Esophagus (tissue), 2 donors: ENCODE results near the gene CAV2. TPM values are rescaled to one million over a fixed set of nuclear protein-coding genes. Genes with fewer than 3 reads are reported as not detected.

Experiments
- H3K27ac ChIP-seq, 2 donors: one replicate each; pipeline ENCODE4 v1.5.1; 2013; ENCODE audit warnings: low read depth in 2 of 2, mild to moderate bottlenecking in 2 of 2, inconsistent platforms in 1 of 2, low read length in 1 of 2, moderate library complexity in 1 of 2
- H3K27me3 ChIP-seq, 2 donors: one replicate each; pipeline ENCODE4 v1.6.1; 2013; ENCODE audit warnings: low read length in 2 of 2, control low read depth in 1 of 2, mild to moderate bottlenecking in 1 of 2; ENCODE audit not compliant: insufficient read depth in 2 of 2, control insufficient read depth in 1 of 2
- H3K36me3 ChIP-seq, 2 donors: one replicate each; pipeline ENCODE4 v1.6.1; 2013; ENCODE audit warnings: low read length in 1 of 2; ENCODE audit not compliant: control insufficient read depth in 2 of 2, insufficient read depth in 2 of 2
- H3K4me1 ChIP-seq, 2 donors: one replicate each; pipeline ENCODE4 v1.6.1; 2013; ENCODE audit warnings: low read length in 1 of 2; ENCODE audit not compliant: control insufficient read depth in 2 of 2, insufficient read depth in 2 of 2
- H3K4me3 ChIP-seq, 2 donors: one replicate each; pipeline ENCODE4 v1.5.1; 2013; ENCODE audit warnings: low read length in 2 of 2, mild to moderate bottlenecking in 2 of 2, low read depth in 1 of 2, moderate library complexity in 1 of 2
- H3K9me3 ChIP-seq, 2 donors: one replicate each; pipeline ENCODE4 v1.6.1; 2013; ENCODE audit warnings: mild to moderate bottlenecking in 2 of 2, low read depth in 1 of 2, low read length in 1 of 2, moderate library complexity in 1 of 2; ENCODE audit not compliant: control insufficient read depth in 2 of 2, insufficient read depth in 1 of 2
- WGBS, 2 donors: extraction: QIAGEN DNeasy Blood & Tissue Kit; methylation state at CpG; one replicate each; pipeline ENCODE4 v1.1.7; 2013; 5-methylcytosine and 5-hydroxymethylcytosine counted together
- polyA plus RNA-seq, 2 donors: library from polyadenylated mRNA; stranded (reverse); fragments of 200-250 nt; gene quantifications; one replicate each; pipeline ENCODE4 v1.2.3, GENCODE V29; 2013
- donor health status: healthy with polysubstance abuse.
- donor health status: Bipolar disorder and iron deficiency.

The CAV2 gene
- polyA plus RNA-seq, 2 donors, result 13.9 to 25.1 TPM

DNA sequence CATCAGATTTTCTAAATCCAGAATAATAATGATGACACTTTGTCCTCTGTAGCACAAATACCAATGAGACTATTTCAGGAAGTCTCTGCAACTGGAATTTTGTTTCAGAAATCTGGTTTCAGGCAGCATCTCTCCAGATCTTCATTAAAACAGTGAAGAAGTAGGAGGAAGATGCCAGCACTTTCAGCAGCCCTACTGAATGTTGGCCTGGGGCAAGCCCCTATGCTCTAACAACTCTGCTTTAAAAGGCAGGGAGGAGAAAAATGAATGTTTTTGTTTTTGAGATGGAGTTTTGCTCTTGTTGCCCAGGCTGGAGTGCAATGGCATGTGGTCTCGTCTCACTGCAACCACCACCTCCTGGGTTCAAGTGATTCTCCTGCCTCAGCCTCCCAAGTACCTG is 18.1 kb downstream of the CAV2 start:
- Histone ChIP-seq H3K27me3 (no peaks in the 10 kb centered on the region), H3K27ac (no peak overlapping the region), H3K4me3 (no peak overlapping the region), H3K36me3 (no peaks in the 10 kb centered on the region), H3K9me3 (no peaks in the 10 kb centered on the region), H3K4me1 (no peaks in the 10 kb centered on the region)
- WGBS, 2 donors, result 89 to 91% methylated on average over 1 of the region's 1 CpG

DNA sequence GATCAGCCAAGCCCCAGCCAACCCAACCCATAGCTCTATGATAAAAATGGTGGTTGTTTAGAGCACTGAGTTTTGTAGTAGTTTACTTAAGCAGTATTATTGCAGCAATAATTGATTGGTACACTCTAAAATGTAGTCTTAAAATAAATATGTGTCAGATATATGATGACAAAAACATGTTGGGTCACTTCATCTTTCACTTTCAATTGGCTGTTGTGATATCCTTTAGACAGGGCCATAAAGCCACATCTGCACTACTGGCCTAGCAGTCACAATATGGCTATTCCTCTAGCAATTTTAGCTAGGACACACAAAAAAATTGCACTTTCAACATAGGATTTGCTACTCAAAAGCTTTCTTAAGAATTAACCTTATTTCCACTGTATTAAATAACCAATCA is 19.4 kb downstream of the CAV2 start:
- Histone ChIP-seq H3K27me3 (no peaks in the 10 kb centered on the region), H3K4me3 (no peak overlapping the region), H3K36me3 (no peaks in the 10 kb centered on the region), H3K9me3 (no peaks in the 10 kb centered on the region), H3K27ac (no peak overlapping the region), H3K4me1 (no peaks in the 10 kb centered on the region)

DNA sequence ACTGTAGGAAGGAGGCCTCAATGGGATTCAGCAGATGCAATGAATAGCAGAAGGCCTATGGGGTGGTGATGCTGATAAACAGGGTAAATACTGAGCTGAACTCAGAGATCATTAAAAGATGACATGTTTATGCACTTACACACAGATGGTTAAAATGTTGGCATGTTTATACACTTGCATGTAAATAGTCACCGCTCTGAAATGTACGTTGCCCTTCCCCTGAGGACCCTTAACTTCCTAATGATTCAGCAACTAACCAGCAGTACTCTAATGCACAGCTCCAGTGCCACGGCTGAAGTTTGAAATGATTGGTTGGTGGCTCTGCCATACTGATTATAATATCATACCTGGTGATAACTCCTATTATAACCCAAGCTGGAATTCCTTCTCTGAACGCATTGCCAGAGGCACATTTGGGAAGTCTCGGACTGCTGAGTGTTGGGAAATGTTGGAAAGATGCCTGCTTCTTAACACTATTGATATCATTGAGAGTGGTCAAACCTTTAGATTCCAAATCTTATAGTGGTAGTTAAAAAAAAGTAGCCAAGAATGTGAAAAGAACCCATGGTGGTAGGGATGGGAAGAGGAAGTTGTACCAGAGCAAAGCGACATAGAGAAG is 21.6 kb downstream of the CAV2 start:
- Histone ChIP-seq H3K27me3 (no peaks in the 10 kb centered on the region), H3K4me1 (peaks cover 0 to 3% of the 10 kb centered on the region in 2 donors), H3K4me3 (no peak overlapping the region), H3K27ac (no peak overlapping the region), H3K36me3 (no peaks in the 10 kb centered on the region), H3K9me3 (no peaks in the 10 kb centered on the region)
- 77 to 84% methylated on average over 6 of the region's 6 CpGs for WGBS, 2 donors

DNA sequence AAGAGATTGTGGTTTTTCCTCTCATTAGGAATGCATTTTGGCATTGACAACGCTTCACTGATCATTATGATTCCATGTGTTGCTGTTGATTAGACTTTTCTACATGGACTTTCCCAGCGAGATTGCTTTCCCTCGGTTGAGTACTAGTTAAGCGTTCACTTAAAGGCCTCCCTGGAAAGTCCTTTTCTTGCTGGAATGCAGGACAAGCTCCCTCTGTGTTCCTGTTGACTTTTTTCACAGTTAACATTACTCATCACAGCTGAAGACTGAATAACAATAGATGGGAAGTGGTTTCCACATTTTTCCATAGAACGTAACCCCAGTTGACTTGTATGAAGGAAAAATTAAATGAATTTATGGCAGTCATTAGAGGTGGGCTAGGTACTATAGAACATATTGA is 22.7 kb downstream of the CAV2 start:
- Histone ChIP-seq H3K36me3 (no peaks in the 10 kb centered on the region), H3K4me3 (no peak overlapping the region), H3K9me3 (no peaks in the 10 kb centered on the region), H3K4me1 (peaks cover 0 to 6% of the 10 kb centered on the region in 2 donors), H3K27me3 (no peaks in the 10 kb centered on the region), H3K27ac (peak overlapping the region in 1 of 2 donors; percentile 29)
- 34 to 57% methylated on average over 5 of the region's 5 CpGs for WGBS, 2 donors

DNA sequence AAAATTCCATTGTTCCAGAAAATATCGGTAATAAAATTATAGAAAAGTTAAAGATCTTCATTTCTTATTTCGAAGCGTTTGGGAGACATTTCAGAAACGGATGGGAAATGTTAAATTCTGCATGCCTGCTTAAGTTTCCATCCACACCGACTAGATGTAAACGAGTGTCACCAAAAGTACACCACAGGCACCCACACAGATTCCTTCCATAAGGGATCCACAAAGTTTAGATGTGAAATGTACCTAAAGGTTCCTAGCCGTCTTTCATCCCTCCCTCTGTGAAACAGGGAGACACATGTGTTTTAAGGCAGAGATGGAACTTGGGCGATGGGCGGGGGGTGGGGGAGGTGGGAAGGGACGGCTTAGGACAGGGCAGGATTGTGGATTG is 24.7 kb downstream of the CAV2 start:
- Histone ChIP-seq H3K27me3 (no peaks in the 10 kb centered on the region), H3K27ac (peak overlapping the region; percentile 92 to 95), H3K9me3 (no peaks in the 10 kb centered on the region), H3K4me3 (peak overlapping the region in 1 of 2 donors; percentile 70), H3K36me3 (no peaks in the 10 kb centered on the region), H3K4me1 (peaks cover 0 to 6% of the 10 kb centered on the region in 2 donors)
- 18 to 26% methylated on average over 10 of the region's 10 CpGs for WGBS, 2 donors

DNA sequence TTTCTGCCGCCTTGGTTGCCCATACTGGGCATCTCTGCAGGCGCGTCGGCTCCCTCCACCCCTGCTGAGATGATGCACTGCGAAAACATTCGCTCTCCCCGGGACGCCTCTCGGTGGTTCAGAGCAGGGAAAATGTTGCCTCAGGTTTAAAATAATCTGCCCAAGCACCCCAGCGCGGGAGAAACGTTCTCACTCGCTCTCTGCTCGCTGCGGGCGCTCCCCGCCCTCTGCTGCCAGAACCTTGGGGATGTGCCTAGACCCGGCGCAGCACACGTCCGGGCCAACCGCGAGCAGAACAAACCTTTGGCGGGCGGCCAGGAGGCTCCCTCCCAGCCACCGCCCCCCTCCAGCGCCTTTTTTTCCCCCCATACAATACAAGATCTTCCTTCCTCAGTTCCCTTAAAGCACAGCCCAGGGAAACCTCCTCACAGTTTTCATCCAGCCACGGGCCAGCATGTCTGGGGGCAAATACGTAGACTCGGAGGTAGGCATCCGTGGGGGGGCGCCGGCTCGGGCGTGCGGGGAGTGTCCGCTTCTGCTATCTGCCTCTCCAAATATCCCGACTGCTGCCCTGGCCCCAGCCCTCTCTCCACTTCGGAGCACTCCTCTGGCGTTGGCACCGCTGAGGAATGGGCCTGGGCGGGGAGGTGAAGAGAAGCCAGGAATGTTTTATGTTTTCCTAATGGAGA is 25.2 kb downstream of the CAV2 start, which contains the start of gene CAV1:
CAV1 (plus strand) TSS at position 428 of the 689 bp plus-strand sequence; CDS start at position 455, 27 bp downstream.
- Histone ChIP-seq H3K27ac (peak within 1 kb of the TSS; percentile 92 to 95), H3K27me3 (no peaks in the 10 kb centered on the region), H3K4me1 (peaks cover 0 to 6% of the 10 kb centered on the region in 2 donors), H3K9me3 (no peaks in the 10 kb centered on the region), H3K36me3 (no peaks in the 10 kb centered on the region), H3K4me3 (peak within 1 kb of the TSS; percentile 58 to 70)
- 0 to 1% methylated on average over 42 of the region's 42 CpGs for WGBS, 2 donors

DNA sequence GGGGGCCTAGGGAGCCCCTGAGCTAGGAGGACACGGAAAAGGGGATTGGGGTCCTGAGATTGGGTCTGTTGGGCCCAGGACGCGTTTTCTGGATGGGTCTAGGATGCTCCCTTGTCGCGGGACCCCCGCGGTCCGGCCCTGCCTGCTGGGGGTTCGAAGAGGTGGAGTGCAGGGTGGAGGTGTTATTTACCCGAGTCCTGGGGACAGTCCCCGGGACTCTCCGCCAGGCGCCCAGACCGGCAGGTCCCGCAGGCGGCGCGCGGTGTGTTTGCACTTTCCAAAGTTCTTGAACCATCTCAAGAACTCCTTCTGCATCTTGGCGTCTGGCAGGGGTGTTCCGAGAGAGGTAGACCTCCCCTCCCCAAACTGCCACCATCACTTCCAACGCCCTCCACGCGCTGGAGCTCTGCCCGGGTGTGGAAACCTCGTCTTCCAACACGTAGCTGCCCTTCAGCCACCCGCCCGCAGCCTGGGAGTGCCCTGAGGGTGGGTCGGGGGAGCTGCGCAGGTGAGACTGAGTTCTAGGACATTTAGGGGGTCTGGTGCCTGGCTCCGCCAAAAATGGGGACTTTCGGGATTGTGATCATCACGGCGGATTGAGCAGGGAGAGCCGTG is 25.9 kb downstream of the CAV2 start:
- H3K4me1 ChIP-seq, result peaks cover 0 to 6% of the 10 kb centered on the region in 2 donors
- 0 to 1% methylated on average over 36 of the region's 36 CpGs for WGBS, 2 donors
- no peaks in the 10 kb centered on the region for H3K9me3 ChIP-seq
- H3K27me3 ChIP-seq, result no peaks in the 10 kb centered on the region
- no peaks in the 10 kb centered on the region for H3K36me3 ChIP-seq
- H3K4me3 ChIP-seq, result peak overlapping the region; percentile 58 to 70
- peak overlapping the region; percentile 92 to 95 for H3K27ac ChIP-seq

DNA sequence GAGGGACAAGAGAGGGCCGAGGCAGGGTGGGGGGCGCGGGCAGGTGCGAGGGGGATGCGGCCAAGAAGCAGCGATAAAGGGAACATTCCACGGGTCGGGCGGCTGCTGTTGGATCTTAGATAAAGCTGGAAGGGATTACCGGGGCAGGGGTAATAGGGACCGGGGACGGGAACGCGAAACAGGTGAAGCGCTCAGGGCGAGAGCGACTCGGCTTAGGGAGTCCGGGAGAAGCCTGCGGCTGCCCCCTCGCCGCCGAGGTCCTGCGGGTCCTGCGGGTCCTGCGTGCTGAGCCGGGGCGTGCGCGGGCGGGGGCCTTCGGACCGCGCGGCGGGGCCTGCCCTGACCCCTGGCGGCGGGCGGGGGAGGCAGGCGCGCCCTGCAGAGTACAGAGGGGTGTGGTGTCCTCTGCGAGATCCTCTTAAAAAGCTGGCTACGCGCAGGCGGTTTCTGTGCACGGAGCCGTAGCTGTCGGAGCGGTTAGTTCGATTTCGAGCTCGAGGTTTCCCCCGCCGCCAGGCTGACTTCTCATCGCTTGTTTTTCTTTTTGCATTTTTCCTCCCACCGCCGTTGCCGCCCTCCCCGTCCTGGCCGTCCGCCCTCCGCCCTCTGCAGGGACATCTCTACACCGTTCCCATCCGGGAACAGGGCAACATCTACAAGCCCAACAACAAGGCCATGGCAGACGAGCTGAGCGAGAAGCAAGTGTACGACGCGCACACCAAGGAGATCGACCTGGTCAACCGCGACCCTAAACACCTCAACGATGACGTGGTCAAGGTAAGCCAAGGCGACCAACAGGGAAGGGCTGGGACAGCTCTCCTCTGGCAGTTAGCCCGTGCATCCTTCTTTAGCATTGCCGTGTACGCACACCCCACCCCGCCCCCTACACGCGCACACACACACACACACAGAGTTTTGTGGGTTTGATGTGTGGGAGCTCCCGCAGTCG is 26.6 kb downstream of the CAV2 start:
- Histone ChIP-seq H3K36me3 (no peaks in the 10 kb centered on the region), H3K27me3 (no peaks in the 10 kb centered on the region), H3K9me3 (no peaks in the 10 kb centered on the region), H3K4me1 (peaks cover 0 to 6% of the 10 kb centered on the region in 2 donors), H3K4me3 (peak overlapping the region; percentile 58 to 70), H3K27ac (peak overlapping the region; percentile 92 to 95)
- 2% methylated on average over 61 to 83 of the region's 83 CpGs for WGBS, 2 donors

DNA sequence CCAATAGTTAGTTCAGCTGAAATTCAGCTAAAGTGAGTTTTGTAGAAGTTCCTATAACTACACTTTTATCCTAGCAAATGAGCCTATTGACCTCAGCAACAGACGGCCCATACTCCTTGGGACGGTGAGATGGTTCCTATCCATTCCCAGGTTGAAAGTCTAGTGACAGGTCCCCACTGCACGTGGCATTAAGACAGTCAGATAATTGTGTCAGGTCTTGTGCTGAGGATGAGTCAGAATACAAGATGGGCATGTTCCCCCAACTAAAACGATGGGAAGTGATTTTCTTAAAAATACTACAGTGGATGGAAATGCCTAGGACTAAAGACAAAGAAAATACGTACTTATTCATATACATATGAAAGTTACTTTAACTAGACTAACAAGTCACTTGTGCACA is 27.4 kb downstream of the CAV2 start:
- 25 to 33% methylated on average over 5 of the region's 5 CpGs for WGBS, 2 donors
- Histone ChIP-seq H3K27ac (peak overlapping the region; percentile 68 to 95), H3K4me3 (peak overlapping the region; percentile 58 to 70), H3K9me3 (no peaks in the 10 kb centered on the region), H3K4me1 (peaks cover 0 to 6% of the 10 kb centered on the region in 2 donors), H3K36me3 (no peaks in the 10 kb centered on the region), H3K27me3 (no peaks in the 10 kb centered on the region)
